Stimulated activated naive CD8-positive, alpha-beta T cell treated with anti-CD3 and anti-CD28 coated beads, Interleukin-15, amount 100 ng/mL, for 72 hours (primary cell): Measurements from ENCODE around the gene PRCC.

Experiments used
- ATAC-seq: fragments of 150-1000 bp; cut with Tn5 transposase; 2 replicates; pipeline ENCODE4 v1.10.0; 2021; ENCODE audit warnings: mild to moderate bottlenecking, moderate library complexity
- DNase-seq, 2 donors: peaks; one replicate each; pipeline ENCODE4 v3.0.0; 2021 to 2022
- H3K27ac Mint-ChIP-seq, 2 donors: one replicate each; pipeline ENCODE4 v1.8.0; 2022; ENCODE audit warnings: mild to moderate bottlenecking in 2 of 2, mixed read lengths in 2 of 2, moderate library complexity in 2 of 2
- H3K27me3 Mint-ChIP-seq: one replicate; pipeline ENCODE4 v1.8.0; 2022; ENCODE audit warnings: mixed read lengths
- H3K4me1 Mint-ChIP-seq: one replicate; pipeline ENCODE4 v1.8.0; 2022; ENCODE audit warnings: mild to moderate bottlenecking, mixed read lengths
- H3K4me3 Mint-ChIP-seq, 2 donors: one replicate each; pipeline ENCODE4 v1.8.0; 2022; ENCODE audit warnings: mild to moderate bottlenecking in 2 of 2, mixed read lengths in 2 of 2, moderate library complexity in 1 of 2
- H3K9me3 Mint-ChIP-seq, 2 donors: one replicate each; pipeline ENCODE4 v1.8.0; 2022; ENCODE audit warnings: mixed read lengths in 2 of 2

PRCC gene

GRCh38 chr1:156740741-156741480, 26.4 kb upstream of the PRCC start, which contains the start of gene MRPL24:
Gene MRPL24, minus strand, starts transcription at chr1:156741088. Its CDS starts 2,384 bp downstream, at chr1:156738704.
- DNase-seq (peak; percentile 94 to 98), ATAC-seq (peak; percentile 90)
- Mint-ChIP-seq H3K4me3 (peak within 1 kb of the TSS; percentile 95 to 98), H3K4me1 (peaks cover 67% of the 10 kb centered on the region), H3K27me3 (no peaks in the 10 kb centered on the region), H3K27ac (peak within 1 kb of the TSS; percentile 97 to 98), H3K9me3 (no peaks in the 10 kb centered on the region)

- Mint-ChIP-seq H3K27me3 (no peaks in the 10 kb centered on the region), H3K27ac (peak overlapping the region; percentile 97 to 98), H3K4me1 (peaks cover 73% of the 10 kb centered on the region), H3K9me3 (no peaks in the 10 kb centered on the region), H3K4me3 (peak overlapping the region; percentile 95 to 98)
- peak in 1 of 2 donors; percentile 38 for DNase-seq
- peak; percentile 8 for ATAC-seq
Measured at GRCh38 chr1:156741481-156741983, 25.8 kb upstream of the PRCC start.

GRCh38 chr1:156742017-156742416, 25.3 kb upstream of the PRCC start:
- H3K4me1 Mint-ChIP-seq, result peaks cover 78% of the 10 kb centered on the region
- ATAC-seq, result no peak

GRCh38 chr1:156742801-156743200, 24.5 kb upstream of the PRCC start:
- H3K27me3 Mint-ChIP-seq, result no peaks in the 10 kb centered on the region
- H3K27ac Mint-ChIP-seq, result no peak overlapping the region
- no peak overlapping the region for H3K4me3 Mint-ChIP-seq
- ATAC-seq (no peak), DNase-seq (no peak)
- no peaks in the 10 kb centered on the region for H3K9me3 Mint-ChIP-seq
- peaks cover 80% of the 10 kb centered on the region for H3K4me1 Mint-ChIP-seq

More at GRCh38 chr1:156742017-156742416, 25.3 kb upstream of the PRCC start:
- Mint-ChIP-seq H3K27me3 (no peaks in the 10 kb centered on the region), H3K9me3 (no peaks in the 10 kb centered on the region), H3K27ac (peak overlapping the region; percentile 47 to 92), H3K4me3 (peak overlapping the region; percentile 95 to 98)
- no peak for DNase-seq

GRCh38 chr1:156743367-156744302, 23.7 kb upstream of the PRCC start:
- no peaks in the 10 kb centered on the region for H3K27me3 Mint-ChIP-seq
- DNase-seq, result no peak
- H3K4me3 Mint-ChIP-seq, result no peak overlapping the region
- H3K4me1 Mint-ChIP-seq, result peaks cover 84% of the 10 kb centered on the region
- ATAC-seq, result no peak
- no peaks in the 10 kb centered on the region for H3K9me3 Mint-ChIP-seq
- peak overlapping the region; percentile 23 to 80 for H3K27ac Mint-ChIP-seq

GRCh38 chr1:156744344-156744743, 23.0 kb upstream of the PRCC start:
- Mint-ChIP-seq H3K4me3 (no peak overlapping the region), H3K9me3 (no peaks in the 10 kb centered on the region), H3K27ac (peak overlapping the region; percentile 23 to 85), H3K4me1 (peaks cover 84% of the 10 kb centered on the region), H3K27me3 (no peaks in the 10 kb centered on the region)
- DNase-seq (no peak), ATAC-seq (no peak)

- Mint-ChIP-seq H3K27me3 (no peaks in the 10 kb centered on the region), H3K27ac (peak overlapping the region; percentile 4 to 85)
Measured at GRCh38 chr1:156744786-156745419, 22.4 kb upstream of the PRCC start.

GRCh38 chr1:156745881-156746280, 21.5 kb upstream of the PRCC start:
- ATAC-seq, result no peak
- Mint-ChIP-seq H3K4me1 (peaks cover 94% of the 10 kb centered on the region), H3K4me3 (peak overlapping the region in 1 of 2 donors; percentile 1), H3K27me3 (no peaks in the 10 kb centered on the region), H3K9me3 (no peaks in the 10 kb centered on the region), H3K27ac (peak overlapping the region in 1 of 2 donors; percentile 66)
- no peak for DNase-seq

More at GRCh38 chr1:156744786-156745419, 22.4 kb upstream of the PRCC start:
- no peak overlapping the region for H3K4me3 Mint-ChIP-seq
- ATAC-seq (no peak), DNase-seq (no peak)
- H3K9me3 Mint-ChIP-seq, result no peaks in the 10 kb centered on the region
- peaks cover 88% of the 10 kb centered on the region for H3K4me1 Mint-ChIP-seq

- ATAC-seq (no peak), DNase-seq (no peak)
- Mint-ChIP-seq H3K27me3 (no peaks in the 10 kb centered on the region), H3K4me1 (peaks cover 90% of the 10 kb centered on the region), H3K9me3 (no peaks in the 10 kb centered on the region), H3K27ac (peak overlapping the region; percentile 66 to 96), H3K4me3 (peak overlapping the region; percentile 80 to 93)
Measured at GRCh38 chr1:156746406-156746727, 21.0 kb upstream of the PRCC start.

- H3K27me3 Mint-ChIP-seq, result no peaks in the 10 kb centered on the region
- no peaks in the 10 kb centered on the region for H3K9me3 Mint-ChIP-seq
- peaks cover 84% of the 10 kb centered on the region for H3K4me1 Mint-ChIP-seq
- H3K27ac Mint-ChIP-seq, result peak overlapping the region; percentile 82 to 96
- peak overlapping the region; percentile 80 to 93 for H3K4me3 Mint-ChIP-seq
- no peak for ATAC-seq
- DNase-seq, result no peak
Measured at GRCh38 chr1:156746728-156747631, 20.4 kb upstream of the PRCC start.

- no peak for ATAC-seq
- Mint-ChIP-seq H3K27ac (peak overlapping the region; percentile 92 to 97), H3K4me1 (peaks cover 79% of the 10 kb centered on the region), H3K27me3 (no peaks in the 10 kb centered on the region), H3K4me3 (peak overlapping the region; percentile 80 to 93), H3K9me3 (no peaks in the 10 kb centered on the region)
- no peak for DNase-seq
Measured at GRCh38 chr1:156747742-156748669, 19.3 kb upstream of the PRCC start.

GRCh38 chr1:156748670-156749418, 18.5 kb upstream of the PRCC start:
- Mint-ChIP-seq H3K4me1 (peaks cover 73% of the 10 kb centered on the region), H3K9me3 (no peaks in the 10 kb centered on the region), H3K4me3 (peak overlapping the region; percentile 80 to 93), H3K27me3 (no peaks in the 10 kb centered on the region), H3K27ac (peak overlapping the region; percentile 92 to 97)
- ATAC-seq, result no peak
- no peak for DNase-seq
